Hypothalamus (tissue), 51 donors: ENCODE results near the gene PNN.
A peak's percentile ranks its signal among the peaks of the same experiment; 100 is the strongest.

ENCODE experiments used
- DNase-seq, 51 donors: peaks; one replicate each; lab custom pipeline; 2025; lab: John Stamatoyannopoulos, UW

PNN gene

DNA sequence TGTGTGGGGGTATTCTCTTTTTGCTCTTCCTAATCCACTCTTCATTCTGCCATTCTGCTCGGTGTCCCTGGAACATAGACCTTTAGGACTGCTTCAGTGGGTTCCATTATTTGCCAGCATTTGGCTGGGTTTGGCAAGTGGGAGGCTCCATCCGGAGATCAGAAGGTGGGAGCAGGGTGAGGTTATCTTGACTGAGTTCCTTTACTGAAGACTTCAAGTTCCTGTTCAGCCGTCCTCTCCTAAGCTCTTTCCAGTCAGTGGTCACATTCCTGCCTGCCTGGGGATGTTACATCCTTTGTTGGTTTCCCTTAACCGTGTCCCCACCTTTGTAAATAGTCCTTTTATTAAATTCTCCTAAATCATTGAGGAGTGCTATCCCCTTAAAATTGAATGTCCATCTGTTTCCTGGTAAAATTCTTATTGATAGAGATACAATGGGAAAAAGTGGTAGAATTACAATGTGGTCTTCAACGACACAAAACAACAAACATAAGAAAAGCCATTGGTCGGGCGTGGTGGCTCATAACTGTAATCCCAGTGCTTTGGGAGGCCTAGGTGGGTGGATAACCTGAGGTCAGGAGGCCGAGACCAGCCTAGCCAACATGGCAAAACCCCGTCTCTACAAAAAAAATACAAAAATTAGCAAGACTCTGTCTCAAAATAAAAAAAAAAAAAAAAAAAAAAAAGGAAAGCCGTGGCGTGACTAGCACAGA, 53.6 kb downstream of the PNN start:
- DNase-seq = no peak

DNA sequence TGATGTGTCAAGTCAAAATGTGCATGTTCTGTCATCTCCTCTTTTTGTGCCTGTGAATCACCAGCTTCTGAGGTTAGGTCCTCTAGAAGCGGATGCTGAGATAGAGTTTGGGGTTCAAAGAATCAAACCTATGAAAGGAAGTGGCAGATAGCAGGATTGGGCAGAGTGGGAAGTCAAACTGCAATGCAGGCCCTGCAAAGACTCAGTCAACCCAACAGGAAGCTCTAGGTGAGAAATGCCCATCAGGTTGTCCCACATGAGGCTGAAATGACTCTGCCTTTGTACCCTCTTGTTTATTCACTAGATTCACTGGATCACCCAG, 54.1 kb downstream of the PNN start:
- no peak for DNase-seq

GRCh38 chr14:39229601-39230110, 54.6 kb downstream of the PNN start:
- no peak for DNase-seq

DNA sequence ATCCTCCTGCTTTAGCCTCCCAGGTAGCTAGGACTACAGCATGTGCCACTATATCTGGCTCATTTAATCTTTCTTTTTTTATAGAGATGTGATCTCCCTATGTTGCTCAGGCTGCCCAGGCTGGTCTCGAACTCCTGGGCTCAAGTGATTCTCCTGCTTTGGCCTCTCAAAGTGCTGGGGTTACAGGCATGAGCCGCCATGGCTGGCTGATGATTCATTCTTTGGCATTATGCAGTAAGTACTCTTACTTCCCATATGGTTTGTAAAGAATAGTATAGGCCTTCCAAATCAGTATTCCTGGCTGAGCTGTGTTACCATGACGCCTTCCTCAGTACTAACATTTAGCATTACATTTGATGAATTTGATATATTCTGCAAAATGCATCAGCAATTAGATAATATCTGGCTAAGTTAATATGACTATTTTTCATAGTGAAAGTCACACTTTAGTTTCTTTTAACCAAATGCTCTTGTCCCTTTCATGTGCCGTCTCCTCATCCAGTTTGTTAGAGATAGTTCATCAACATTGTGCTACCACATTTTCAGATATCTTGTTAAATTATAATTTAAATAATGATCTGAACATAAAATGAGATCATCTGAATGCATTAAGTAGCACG, 55.5 kb downstream of the PNN start:
- DNase-seq = no peak

- peak in 3 of 51 donors; percentile 0 to 7 (median 3) for DNase-seq
Measured at GRCh38 chr14:39231751-39232553, 56.9 kb downstream of the PNN start.
